Stimulated activated CD8-positive, alpha-beta memory T cell treated with anti-CD3 and anti-CD28 coated beads, Interleukin-7, amount 100 ng/mL, for 1 hour (primary cell): ENCODE measurements around the gene RNF224.
"Not testable (repeated sequence)": the region's sequence is repeated elsewhere in the genome, so short reads cannot be mapped to it uniquely, and the experiment has no call there.

ENCODE experiments used
- DNase-seq, 2 donors: peaks; one replicate each; pipeline ENCODE4 v3.0.0-alpha.2; 2020; ENCODE audit warnings: low read depth in 2 of 2

Gene RNF224

DNA sequence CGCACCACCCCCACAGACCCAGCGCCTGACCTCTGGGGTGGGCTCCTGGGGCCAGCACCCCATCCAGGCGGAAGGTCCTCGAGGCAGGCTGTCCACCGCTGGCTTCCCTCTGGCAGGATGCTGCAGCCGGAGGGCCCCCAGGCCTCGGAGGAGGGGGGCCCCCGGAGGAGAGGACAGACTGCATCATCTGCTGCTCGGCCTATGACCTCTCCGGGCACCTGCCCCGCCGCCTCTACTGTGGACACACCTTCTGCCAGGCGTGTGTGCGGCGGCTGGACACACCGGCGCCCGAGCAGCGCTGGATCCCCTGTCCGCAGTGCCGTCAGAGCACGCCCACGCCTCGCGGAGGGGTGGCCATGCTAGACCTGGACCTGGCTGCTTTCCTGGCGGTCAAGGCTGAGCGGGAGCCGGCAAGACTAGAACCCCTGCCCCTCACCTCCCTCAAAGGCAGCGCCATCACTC is 1.2 kb downstream of the RNF224 start:
- DNase-seq: no peak

DNA sequence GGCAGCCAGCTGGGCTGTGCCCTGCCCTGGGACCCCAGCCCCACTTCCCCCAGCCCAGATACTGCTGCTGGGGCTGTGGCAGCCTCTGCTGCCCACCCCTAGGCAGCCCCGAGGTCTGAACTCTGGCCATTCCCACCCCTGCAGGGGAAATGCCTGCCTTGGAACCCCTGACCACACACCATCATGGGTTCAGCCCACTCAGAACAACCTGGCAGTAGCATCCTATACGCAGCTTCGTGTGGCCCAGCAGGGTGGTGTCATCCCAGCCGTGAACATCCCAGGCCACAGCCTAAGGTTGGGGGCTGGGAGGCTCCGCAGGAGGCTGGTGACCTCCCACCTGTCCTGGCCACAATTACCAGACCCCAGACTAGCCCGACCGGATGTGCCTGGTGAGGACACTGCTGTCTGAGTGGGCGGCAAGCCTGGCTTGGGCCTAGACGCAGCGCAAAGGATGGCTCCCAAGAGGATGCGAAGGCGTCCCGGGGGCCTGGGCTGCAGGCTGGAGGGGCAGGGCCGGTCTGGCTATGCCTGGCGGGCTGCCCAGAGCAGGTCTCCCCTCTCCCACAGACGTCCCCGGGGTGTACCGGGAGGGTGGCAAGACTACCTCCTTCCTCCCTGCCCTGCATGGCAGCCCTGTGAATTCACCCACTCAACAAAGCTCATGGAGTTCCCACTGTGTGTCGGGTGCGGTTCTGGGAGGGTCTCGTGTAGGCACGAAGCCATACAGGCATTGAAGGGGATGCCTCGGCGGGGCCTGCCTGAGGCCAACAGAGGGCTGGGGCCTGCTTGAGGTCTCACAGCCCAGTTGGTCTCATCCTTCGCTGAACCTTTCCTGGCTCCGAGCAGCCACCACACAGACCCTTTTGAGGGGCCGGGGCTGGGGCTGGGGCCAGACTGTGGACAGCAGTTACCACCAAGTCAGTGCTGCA is 1.9 kb downstream of the RNF224 start:
- DNase-seq: no peak

DNA sequence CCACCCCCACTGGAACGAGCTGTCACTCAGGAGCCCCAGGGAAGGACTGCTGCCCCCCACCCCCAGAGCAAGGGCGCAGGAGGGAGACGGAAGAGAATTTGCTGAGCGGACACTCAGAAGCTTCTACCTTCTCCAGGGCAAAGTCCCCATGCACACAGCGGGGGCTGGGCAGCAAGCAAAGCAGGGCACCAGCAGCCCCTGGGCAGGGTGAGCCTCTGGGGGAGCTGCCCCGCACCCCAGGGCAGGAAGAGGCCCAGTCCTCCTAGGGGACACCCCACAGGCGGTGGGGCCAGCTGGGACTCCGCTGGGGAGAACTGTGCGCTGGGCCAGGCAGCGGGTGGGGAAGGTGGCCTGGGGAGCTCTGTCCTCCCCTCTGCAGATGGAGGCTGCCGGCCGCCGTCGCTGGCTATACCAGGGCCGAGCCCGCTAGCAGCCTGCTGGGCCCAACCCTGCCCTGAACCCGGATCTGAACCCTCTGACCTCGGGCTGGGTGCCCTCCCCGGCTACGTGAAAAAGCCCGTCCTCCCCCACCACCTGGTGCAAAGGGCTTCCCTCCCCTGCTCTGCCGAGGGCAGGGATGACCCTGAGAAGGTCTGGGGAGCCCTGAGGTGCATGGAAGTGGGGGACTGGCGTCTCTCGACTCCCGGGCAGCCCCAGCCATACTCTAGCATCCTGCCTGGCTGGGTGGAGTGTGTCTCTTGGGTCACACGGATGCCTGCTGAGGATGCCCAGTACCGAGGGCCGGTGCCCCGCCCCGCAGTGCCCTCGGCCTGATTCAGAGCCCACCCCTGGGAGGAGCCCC is 2.8 kb downstream of the RNF224 start:
- DNase-seq: no peak

DNA sequence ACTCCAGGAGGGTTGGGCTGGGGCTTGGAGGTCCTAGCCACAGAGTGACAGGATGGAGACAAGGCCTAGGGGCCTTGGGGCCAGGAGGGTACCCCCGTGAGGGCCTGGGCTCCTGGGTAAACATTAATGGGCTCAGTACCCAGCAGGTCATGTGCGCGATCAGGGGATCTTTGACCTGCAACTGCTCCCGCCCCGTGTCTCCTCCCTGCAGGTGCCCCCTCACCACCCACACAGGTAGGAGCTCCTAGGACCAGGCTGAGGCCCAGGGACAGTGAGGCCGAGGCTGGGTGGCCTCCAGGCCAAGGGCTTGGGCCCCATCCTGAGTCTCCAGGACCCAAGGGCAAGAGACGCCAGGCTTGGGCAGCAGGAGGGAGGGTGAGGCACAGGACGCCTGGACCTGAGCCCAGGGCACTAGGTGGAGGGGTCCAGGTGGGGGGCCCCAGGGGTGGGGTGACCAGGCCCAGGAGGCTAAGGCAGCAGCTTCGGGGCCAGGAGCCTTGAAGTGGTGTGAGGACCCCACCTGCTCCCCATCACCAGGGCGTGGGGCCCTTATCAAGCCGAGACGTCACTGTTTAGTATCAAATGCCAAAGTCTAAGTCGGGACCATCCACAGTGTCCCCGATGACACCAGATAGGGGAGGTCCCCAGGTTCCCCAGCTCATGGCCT is 3.5 kb downstream of the RNF224 start, which contains the start of gene SLC34A3:
TSS of gene SLC34A3 (plus strand) at position 197 of the 667 bp plus-strand sequence. CDS start 802 bp downstream, outside the sequence.
- no peak for DNase-seq

DNA sequence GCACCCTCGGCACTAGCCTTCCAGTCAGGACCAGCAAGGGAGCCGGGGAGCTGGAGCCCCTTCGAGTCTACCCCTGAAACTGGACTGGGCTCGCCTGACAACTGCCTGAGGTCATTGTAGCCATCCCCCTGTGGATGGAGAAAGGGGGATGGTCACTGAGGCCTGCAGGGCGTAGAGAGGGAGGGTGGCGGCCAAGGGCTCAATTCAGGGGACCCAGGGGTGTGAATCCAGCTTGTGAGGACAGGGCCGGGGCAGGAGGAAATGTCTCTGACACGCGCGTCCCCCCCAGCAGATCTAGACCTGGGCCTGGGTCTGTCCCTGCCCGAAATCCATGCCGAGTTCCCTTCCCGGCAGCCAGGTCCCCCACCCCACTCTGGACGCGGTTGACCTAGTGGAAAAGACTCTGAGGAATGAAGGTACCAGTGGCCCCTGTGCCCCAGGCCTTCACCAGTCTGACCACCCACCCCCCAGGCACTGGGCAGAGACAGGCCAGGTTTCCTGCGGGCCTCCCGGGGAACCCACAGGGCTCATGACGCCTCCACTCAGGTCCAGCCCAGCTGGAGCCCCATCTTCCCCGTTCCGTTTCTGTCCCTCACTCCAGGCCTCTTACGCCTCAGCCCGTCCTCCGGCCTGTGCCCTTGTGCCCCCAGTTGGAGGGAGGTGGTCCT is 4.2 kb downstream of the RNF224 start:
- no peak for DNase-seq

DNA sequence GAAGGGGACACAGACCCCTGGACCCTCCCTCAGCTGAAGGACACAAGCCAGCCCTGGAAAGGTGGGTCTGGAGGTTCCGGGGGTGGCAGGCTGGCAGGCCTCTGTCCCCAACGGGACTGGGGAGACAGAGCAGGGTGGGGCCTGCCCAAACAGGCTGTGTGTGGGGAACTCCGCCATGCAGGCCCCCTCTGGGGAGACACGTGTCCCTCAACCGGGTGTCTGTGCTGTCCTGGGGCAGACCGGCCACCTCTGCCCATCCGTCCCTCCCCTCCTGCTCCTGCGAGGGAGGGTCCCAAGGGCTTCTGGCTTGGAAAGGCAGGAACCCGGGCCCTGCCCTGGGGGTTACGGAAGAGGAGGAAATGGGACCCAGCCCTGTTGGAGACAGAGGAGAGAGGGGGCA is 4.8 kb downstream of the RNF224 start:
- no peak for DNase-seq

DNA sequence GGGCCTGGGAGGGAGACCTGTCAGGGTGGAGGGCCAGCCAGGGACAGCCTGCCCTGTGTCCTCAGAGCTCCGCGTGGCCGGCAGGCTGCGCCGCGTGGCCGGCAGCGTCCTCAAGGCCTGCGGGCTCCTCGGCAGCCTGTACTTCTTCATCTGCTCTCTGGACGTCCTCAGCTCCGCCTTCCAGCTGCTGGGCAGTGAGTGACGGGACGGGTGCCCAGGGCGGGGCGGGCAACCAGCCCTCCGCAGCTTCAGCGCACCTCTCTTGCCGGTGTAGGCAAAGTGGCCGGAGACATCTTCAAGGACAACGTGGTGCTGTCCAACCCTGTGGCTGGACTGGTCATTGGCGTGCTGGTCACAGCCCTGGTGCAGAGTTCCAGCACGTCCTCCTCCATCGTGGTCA is 5.2 kb downstream of the RNF224 start:
- DNase-seq: no peak

DNA sequence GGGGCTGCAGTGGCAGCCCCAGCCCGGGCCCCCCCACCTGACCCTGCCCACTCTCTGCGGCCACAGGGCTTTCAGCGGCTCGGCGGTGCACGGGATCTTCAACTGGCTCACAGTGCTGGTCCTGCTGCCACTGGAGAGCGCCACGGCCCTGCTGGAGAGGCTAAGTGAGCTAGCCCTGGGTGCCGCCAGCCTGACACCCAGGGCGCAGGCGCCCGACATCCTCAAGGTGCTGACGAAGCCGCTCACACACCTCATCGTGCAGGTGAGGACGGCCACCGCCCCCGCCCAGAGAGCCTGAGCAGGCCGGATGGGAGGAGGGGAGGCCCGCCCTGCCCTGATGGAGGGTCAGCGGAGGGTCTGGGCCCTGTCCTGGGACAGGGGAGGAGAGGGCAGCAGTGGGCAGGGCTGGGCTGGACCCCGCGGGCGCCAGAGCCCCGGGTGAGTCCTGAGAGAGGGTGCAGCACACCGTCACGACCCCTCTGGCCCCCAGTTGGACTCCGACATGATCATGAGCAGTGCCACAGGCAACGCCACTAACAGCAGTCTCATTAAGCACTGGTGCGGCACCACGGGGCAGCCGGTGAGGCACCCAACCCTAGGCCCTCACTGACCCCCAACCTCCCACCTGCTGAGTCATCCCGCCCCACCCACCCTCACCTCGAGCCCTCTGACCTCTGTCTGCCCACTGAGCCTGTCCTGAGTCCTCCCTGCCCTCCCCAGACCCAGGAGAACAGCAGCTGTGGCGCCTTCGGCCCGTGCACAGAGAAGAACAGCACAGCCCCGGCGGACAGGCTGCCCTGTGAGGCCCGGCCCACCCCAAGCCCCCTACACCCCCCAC is 6.1 kb downstream of the RNF224 start:
- no peak for DNase-seq

DNA sequence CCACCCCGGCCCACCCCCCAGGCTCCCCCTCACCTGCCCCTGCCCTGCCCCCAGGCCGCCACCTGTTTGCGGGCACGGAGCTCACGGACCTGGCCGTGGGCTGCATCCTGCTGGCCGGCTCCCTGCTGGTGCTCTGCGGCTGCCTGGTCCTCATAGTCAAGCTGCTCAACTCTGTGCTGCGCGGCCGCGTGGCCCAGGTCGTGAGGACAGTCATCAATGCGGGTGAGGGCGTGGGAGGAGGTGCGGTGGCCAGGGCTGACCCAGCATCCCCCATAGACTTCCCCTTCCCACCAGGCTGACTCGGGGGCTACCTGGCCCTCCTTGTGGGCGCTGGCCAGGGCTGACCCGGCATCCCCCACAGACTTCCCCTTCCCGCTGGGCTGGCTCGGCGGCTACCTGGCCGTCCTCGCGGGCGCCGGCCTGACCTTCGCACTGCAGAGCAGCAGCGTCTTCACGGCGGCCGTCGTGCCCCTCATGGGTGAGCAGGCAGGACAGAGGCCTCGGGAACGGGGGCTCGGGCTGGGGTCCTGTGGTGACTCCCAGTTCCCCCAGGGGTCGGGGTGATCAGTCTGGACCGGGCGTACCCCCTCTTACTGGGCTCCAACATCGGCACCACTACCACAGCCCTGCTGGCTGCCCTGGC is 6.9 kb downstream of the RNF224 start:
- DNase-seq: no peak

DNA sequence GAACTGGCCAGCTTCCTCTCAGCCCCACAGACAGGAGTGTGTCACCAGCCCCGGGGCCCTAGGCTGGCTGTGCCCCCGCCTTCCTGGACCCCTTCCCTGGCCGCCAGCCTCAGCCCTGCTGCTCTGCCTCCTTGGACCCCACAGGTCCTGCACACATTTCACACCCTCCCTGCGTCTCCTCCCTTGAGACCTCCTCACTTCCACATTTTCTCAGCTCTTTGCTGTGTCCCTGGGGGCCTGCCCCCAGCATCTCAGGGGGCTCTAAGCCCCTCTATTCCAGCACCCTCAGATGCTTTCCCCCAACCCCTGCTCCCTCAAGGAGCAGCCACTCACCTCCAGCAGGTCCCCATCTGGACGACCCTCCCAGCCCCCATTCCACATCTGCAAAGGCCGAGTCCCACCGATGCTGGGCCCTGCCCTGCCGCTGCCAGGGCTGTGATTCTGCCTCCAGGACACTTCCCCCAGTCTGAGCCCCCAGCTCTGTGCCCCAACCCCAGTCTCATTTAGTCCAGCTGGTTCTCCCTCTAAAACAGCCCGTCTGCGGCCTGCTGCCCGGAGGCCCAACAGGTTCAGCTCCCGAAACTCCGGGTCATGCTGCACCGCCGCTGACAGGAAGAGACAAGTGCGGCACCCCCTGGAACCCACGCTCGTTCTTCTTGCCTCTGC is 7.6 kb downstream of the RNF224 start:
- no peak for DNase-seq

DNA sequence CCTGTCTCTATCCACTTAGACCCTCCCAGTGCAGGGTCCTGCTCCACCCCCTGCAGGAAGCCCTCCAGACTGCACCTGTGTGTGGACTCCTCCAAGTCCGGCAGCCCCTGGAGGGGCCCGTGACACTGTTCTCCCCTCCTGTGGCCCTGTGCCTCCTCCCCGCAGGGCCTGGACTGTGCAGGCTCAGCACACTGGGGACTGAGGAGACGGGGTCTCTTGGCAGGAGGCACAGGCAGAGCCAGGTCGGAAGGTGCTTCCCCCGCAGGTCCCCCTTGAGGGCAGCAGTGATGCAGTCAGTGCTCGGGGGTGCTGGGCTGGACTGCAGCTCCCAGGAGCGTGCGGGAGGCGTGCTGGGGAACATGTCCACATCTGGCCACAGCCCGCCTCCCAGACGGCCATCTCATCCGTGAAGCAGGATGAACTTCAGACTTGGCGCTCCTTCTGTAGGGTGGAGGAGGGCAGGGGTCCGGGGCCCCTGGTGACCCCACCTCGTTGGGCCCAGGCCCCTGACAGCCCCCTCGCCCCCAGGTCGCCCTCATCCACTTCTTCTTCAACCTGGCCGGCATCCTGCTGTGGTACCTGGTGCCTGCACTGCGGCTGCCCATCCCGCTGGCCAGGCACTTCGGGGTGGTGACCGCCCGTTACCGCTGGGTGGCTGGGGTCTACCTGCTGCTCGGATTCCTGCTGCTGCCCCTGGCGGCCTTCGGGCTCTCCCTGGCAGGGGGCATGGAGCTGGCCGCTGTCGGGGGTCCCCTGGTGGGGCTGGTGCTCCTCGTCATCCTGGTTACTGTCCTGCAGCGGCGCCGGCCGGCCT is 8.3 kb downstream of the RNF224 start:
- DNase-seq: no peak

DNA sequence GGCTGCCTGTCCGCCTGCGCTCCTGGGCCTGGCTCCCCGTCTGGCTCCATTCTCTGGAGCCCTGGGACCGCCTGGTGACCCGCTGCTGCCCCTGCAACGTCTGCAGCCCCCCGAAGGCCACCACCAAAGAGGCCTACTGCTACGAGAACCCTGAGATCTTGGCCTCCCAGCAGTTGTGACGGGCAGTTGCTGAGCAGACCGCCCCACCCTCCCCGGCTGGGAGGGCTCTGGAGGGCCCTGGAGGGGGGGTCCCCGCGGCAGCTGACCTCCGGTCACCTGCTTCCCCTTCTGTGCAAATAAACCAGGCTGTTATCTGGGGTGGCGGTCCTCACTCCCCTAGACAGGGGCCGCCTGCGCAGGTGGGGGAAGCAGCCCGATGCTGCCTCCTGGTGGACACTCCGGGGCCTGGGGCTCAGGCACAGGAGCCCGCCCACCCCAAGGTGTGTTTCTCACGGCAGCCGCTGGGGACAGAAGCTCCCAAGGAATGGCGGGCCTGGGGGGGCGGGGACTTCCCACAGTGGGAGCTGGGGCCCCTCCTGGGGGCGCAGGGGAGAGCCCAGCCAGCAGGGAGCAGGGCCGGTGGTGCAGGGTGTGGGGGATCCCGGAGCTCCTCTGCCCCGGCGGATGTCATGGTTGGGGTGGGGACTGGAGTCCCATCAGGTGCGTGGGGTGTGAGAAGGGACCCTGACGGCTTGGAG is 9.1 kb downstream of the RNF224 start:
- DNase-seq: peak; percentile 76 to 87

DNA sequence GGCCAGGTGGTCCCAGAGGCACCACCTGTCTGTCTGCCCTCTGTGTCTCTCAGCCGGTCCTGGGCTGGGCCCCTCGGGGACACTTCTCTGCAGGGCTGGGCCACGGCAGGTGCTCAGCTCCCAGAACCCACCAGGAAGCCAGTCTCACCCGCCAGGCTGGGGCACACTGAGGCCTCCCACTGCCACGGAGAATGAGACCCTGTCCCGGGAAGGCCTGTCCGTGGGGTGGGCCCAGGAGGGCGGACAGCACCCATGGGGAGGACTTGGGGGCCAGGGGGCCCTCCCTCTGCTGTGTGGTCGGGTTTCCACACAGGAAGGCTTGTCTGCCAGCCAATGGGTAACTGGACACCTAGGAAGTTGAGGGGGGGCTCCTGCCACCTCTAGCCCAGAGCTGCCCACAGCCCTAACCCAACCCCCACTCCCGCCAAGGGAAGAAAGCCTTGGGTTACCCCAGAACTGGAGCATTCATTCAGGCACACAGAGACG is 9.7 kb downstream of the RNF224 start:
- no peak for DNase-seq

DNA sequence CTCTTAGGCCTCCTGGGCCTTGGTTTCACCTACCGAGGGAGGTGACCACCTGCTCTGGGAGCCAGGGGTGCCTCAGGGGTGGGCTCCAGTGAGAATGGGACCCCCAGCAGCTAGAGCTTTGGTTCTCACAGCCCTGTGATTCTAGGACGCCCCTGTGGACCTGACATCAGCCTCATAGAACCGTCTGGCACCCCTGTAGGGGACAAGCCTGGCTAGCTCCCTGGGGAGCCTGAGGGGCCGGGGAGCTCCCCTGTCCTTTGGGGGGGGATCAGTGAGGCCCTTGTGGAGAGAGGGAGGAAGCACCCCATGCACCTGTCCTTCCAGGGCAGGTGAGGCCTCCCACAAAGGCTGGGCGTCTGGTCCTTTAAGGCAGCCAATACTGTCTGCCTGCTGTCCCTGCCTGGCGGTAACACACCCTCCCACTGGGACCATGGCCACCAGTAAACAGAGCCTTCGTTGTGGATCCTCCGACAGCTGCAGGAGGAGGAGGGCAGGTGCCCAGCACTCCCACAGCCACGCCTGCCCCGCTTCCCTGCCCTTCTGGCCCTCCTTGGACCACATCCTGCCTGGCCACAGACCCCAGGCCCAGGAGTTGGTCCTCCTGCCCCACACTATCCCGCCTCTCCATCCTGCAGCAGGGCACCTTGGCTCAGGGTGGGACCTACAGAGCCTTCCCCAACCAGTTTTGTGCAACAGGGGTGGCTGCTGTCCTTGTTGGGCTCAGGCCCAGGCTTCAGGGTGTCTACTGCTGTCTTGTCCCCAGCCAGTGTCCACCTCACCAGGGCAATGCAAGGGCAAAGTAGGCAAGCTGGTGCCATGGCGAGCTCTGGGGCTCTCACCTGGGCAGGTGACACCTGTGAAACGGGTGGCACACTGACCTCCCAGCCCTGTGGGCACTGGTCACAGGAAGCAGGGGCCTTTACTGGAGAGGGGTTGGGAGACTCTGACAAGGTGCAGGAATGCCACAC is 10.7 kb downstream of the RNF224 start:
- DNase-seq: no peak

DNA sequence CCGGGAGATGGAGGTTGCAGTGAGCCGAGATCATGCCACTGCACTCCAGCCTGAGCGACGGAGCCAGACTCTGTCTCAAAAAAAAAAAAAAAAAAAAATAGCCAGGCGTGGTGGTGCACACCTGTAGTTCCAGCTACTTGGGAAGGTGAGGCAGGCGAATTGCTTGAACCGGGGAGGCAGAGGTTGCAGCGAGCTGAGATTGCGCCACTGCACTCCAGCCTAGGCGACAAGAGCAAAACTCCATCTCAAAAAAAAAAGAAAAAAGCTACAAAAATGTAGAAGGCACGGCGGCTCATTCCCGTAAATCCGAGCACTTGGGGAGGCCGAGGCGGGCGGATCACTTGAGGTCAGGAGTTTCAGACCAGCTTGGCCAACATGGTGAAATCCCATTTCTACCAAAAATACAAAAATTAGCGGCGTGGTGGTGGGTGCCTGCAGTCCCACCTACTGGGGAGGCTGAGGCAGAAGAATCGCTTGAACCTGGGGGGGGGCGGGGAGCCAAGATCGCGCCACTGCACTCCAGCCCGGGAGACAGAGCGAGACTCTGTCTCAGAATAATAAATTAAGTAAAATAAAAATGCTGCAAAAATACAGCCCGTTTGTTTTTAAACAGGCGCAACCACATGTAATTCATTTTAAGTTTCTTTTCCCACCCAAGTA is 12.4 kb downstream of the RNF224 start:
- not testable (repeated sequence) for DNase-seq

DNA sequence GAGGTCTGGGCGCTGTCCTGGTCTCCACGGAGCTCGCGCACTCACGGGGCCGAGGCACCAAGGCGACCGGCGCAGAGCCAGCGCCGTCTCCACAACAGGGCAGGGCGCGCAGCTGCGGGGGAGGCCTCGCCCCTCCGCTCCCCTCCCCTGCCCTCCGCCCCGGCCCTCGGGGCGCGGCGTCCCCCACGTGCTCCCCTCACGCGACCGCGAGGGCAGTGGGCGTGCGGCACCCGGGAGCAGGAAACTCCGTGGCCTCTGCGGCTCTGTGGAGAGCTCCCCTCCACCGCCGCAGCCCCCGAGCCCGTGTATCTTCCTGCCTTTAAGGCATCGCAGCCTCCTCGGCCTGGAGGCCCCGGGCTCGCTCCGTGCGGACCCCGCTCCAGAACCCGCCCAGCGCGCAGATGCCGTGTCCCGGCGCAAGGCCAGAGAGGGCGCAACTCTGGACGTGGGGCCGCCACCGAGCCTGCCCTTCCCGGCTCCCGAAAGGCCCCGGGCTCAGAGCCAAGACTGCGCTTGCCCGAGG is 13.1 kb downstream of the RNF224 start:
- peak; percentile 15 to 37 for DNase-seq
